Renal cortex interstitium (tissue), 11 donors: ENCODE measurements around the gene GRM8. TPM values are rescaled to one million over a fixed set of nuclear protein-coding genes. Genes with fewer than 3 reads are reported as not detected.
A peak's percentile ranks its signal among the peaks of the same experiment; 100 is the strongest.

Source experiments
- DNase-seq, 11 donors: peaks; one replicate each; pipeline ENCODE4 v3.0.0-alpha.2; 2013; ENCODE audit warnings: low read depth in 9 of 11, low spot score in 4 of 11; ENCODE audit errors: extremely low read depth in 1 of 11
- polyA plus RNA-seq, 3 donors: library from polyadenylated mRNA; unstranded; fragments of 120-200 nt; gene quantifications; one replicate each; pipeline ENCODE4 v1.2.1, GENCODE V29; 2013; ENCODE audit not compliant: insufficient read length in 3 of 3

GRM8 gene
- polyA plus RNA-seq, 3 donors = 8.1 to 9.4 (median 8.7) TPM

- no peak for DNase-seq
These were observed 193.3 kb downstream of the GRM8 start for GRCh38 chr7:127059475-127059874.

- no peak for DNase-seq
These were observed 194.8 kb downstream of the GRM8 start for GRCh38 chr7:127057918-127058317.

- DNase-seq = no peak
These were observed 196.5 kb downstream of the GRM8 start for GRCh38 chr7:127056202-127056601.

GRCh38 chr7:127047521-127047920 is 205.2 kb downstream of the GRM8 start:
- no peak for DNase-seq

- no peak for DNase-seq
These were observed 210.9 kb downstream of the GRM8 start for GRCh38 chr7:127041689-127042452.

- no peak for DNase-seq
These were observed 212.7 kb downstream of the GRM8 start for GRCh38 chr7:127040042-127040441.

GRCh38 chr7:127039541-127039940 is 213.2 kb downstream of the GRM8 start:
- no peak for DNase-seq

GRCh38 chr7:127035203-127035849 is 217.4 kb downstream of the GRM8 start:
- peak in 10 of 11 donors; percentile 6 to 63 (median 33) for DNase-seq

GRCh38 chr7:127034186-127034806 is 218.4 kb downstream of the GRM8 start:
- DNase-seq = no peak

- DNase-seq = no peak
These were observed 222.9 kb downstream of the GRM8 start for GRCh38 chr7:127029823-127030222.

- DNase-seq = no peak
These were observed 230.9 kb downstream of the GRM8 start for GRCh38 chr7:127021857-127022256.

GRCh38 chr7:127021019-127021738 is 231.6 kb downstream of the GRM8 start:
- no peak for DNase-seq

GRCh38 chr7:127018889-127019288 is 233.9 kb downstream of the GRM8 start:
- no peak for DNase-seq

- no peak for DNase-seq
These were observed 235.5 kb downstream of the GRM8 start for GRCh38 chr7:127017196-127017595.

GRCh38 chr7:127000725-127001124 is 252.0 kb downstream of the GRM8 start:
- no peak for DNase-seq

- DNase-seq = no peak
These were observed 256.1 kb downstream of the GRM8 start for GRCh38 chr7:126996659-126997058.

GRCh38 chr7:126993626-126994213 is 259.0 kb downstream of the GRM8 start:
- no peak for DNase-seq

GRCh38 chr7:126988022-126988421 is 264.7 kb downstream of the GRM8 start:
- no peak for DNase-seq

- no peak for DNase-seq
These were observed 273.0 kb downstream of the GRM8 start for GRCh38 chr7:126979722-126980121.
